Lung (tissue), 12 donors: ENCODE results near the gene GLT6D1. TPM values are rescaled to one million over a fixed set of nuclear protein-coding genes. Genes with fewer than 3 reads are reported as not detected.

Experiments used
- ATAC-seq: fragments of 200-7000 bp; cut with Tn5 transposase; one replicate; pipeline ENCODE4 v1.9.1; 2020; ENCODE audit warnings: moderate number of reproducible peaks; ENCODE audit not compliant: insufficient read depth, low FRiP score
- DNase-seq, 3 donors: peaks; one replicate each; pipeline ENCODE4 v3.0.0-alpha.2; 2013 to 2017
- H3K27ac ChIP-seq, 2 donors: one replicate each; pipeline ENCODE4 v1.5.1; 2013; ENCODE audit warnings: mild to moderate bottlenecking in 2 of 2, moderate library complexity in 2 of 2, control low read depth in 1 of 2, inconsistent platforms in 1 of 2, low read depth in 1 of 2, low read length in 1 of 2
- H3K27me3 ChIP-seq, 3 donors: one replicate each; pipeline ENCODE4 v1.5.1; 2013; ENCODE audit warnings: low read length in 2 of 3; ENCODE audit not compliant: control insufficient read depth in 3 of 3, insufficient read depth in 3 of 3
- H3K36me3 ChIP-seq, 4 donors: one replicate each; pipeline ENCODE4 v1.5.1; 2013; ENCODE audit warnings: low read length in 4 of 4, mild to moderate bottlenecking in 1 of 4, moderate library complexity in 1 of 4; ENCODE audit not compliant: control insufficient read depth in 4 of 4, insufficient read depth in 4 of 4
- H3K4me1 ChIP-seq, 5 donors: one replicate each; pipeline ENCODE4 v1.5.1; 2013; ENCODE audit warnings: low read length in 5 of 5, mild to moderate bottlenecking in 2 of 5, moderate library complexity in 1 of 5; ENCODE audit not compliant: control insufficient read depth in 5 of 5, insufficient read depth in 5 of 5
- H3K4me3 ChIP-seq: one replicate; pipeline ENCODE4 v1.5.1; 2013; ENCODE audit warnings: mild to moderate bottlenecking, control low read depth, moderate library complexity
- H3K9ac ChIP-seq, 2 donors: one replicate each; pipeline ENCODE4 v1.5.1; 2013; ENCODE audit warnings: low read length in 2 of 2, control low read depth in 1 of 2; ENCODE audit not compliant: insufficient read depth in 1 of 2
- H3K9me3 ChIP-seq, 4 donors: one replicate each; pipeline ENCODE4 v1.5.1; 2013; ENCODE audit warnings: low read length in 3 of 4, mild to moderate bottlenecking in 1 of 4, moderate library complexity in 1 of 4; ENCODE audit not compliant: control insufficient read depth in 4 of 4, insufficient read depth in 3 of 4
- CTCF ChIP-seq: IDR thresholded peaks from 2 replicates; pipeline ENCODE4 v1.5.1; 2012; ENCODE audit warnings: mild to moderate bottlenecking; ENCODE audit errors: control extremely low read depth, extremely low read depth
- WGBS, 2 donors: extraction: QIAGEN DNeasy Blood & Tissue Kit; methylation state at CpG; one replicate each; pipeline ENCODE4 v1.1.7; 2013; 5-methylcytosine and 5-hydroxymethylcytosine counted together
- polyA plus RNA-seq, 2 donors: library from polyadenylated mRNA; stranded (reverse); fragments of 200-250 nt; gene quantifications; one replicate each; pipeline ENCODE4 v1.2.1, GENCODE V29; 2013
- total RNA-seq, 2 donors: library from RNA; depleted of rRNA in 1 of 2; stranded (reverse); fragments of >200 nt in 1 of 2; gene quantifications; one replicate each; pipeline ENCODE4 v1.2.1, GENCODE V29; 2014 to 2021
- donor health status: control.
- donor health status: control.
- donor health status: Bipolar disorder and iron deficiency.
- donor health status: healthy.
- donor health status: DM: yes; HTN: yes; CAD: no.

The GLT6D1 gene
- total and polyA plus RNA-seq, 4 donors = not detected

- no peak overlapping the region for H3K27ac ChIP-seq
- DNase-seq (no peak), ATAC-seq (no peak)
- no peaks in the 10 kb centered on the region for H3K36me3 ChIP-seq
- no peak overlapping the region for H3K9ac ChIP-seq
- H3K27me3 ChIP-seq = no peaks in the 10 kb centered on the region
- TF ChIP-seq CTCF = no peak
- no peak overlapping the region for H3K4me3 ChIP-seq
- 71 to 85% methylated on average over 15 of the region's 15 CpGs for WGBS, 2 donors
- no peaks in the 10 kb centered on the region for H3K9me3 ChIP-seq
- H3K4me1 ChIP-seq = no peaks in the 10 kb centered on the region
Observed at GRCh38 chr9:135586601-135587109, 52.7 kb downstream of the GLT6D1 start.

- Histone ChIP-seq H3K9ac (no peak overlapping the region), H3K4me3 (no peak overlapping the region), H3K4me1 (no peaks in the 10 kb centered on the region), H3K27ac (no peak overlapping the region), H3K27me3 (no peaks in the 10 kb centered on the region), H3K36me3 (no peaks in the 10 kb centered on the region), H3K9me3 (no peaks in the 10 kb centered on the region)
- ATAC-seq (no peak), DNase-seq (no peak)
- no peak for TF ChIP-seq CTCF
- 55 to 58% methylated on average over 16 of the region's 16 CpGs for WGBS, 2 donors
Observed at GRCh38 chr9:135584934-135585333, 54.4 kb downstream of the GLT6D1 start.

- H3K36me3 ChIP-seq = no peaks in the 10 kb centered on the region
- no peak overlapping the region for H3K4me3 ChIP-seq
- no peaks in the 10 kb centered on the region for H3K27me3 ChIP-seq
- H3K9ac ChIP-seq = no peak overlapping the region
- no peaks in the 10 kb centered on the region for H3K4me1 ChIP-seq
- no peaks in the 10 kb centered on the region for H3K9me3 ChIP-seq
- 44 to 62% methylated on average over 5 of the region's 5 CpGs for WGBS, 2 donors
- DNase-seq = no peak
- TF ChIP-seq CTCF = no peak
- H3K27ac ChIP-seq = no peak overlapping the region
- ATAC-seq = no peak
Observed at GRCh38 chr9:135584371-135584770, 55.0 kb downstream of the GLT6D1 start.

GRCh38 chr9:135583688-135584011 is 55.7 kb downstream of the GLT6D1 start:
- no peak for TF ChIP-seq CTCF
- no peaks in the 10 kb centered on the region for H3K4me1 ChIP-seq
- H3K4me3 ChIP-seq = no peak overlapping the region
- WGBS, 2 donors = 90 to 91% methylated on average over 16 of the region's 16 CpGs
- H3K36me3 ChIP-seq = no peaks in the 10 kb centered on the region
- ATAC-seq = no peak
- no peak overlapping the region for H3K27ac ChIP-seq
- DNase-seq = no peak
- H3K9me3 ChIP-seq = no peaks in the 10 kb centered on the region
- H3K27me3 ChIP-seq = no peaks in the 10 kb centered on the region
- no peak overlapping the region for H3K9ac ChIP-seq
